SHP77 (cell line): ENCODE measurements around the gene ZNF750.

Experiments
- DNase-seq, 2 experiments: peaks; one replicate each; lab custom pipeline; 2025; lab: John Stamatoyannopoulos, UW

The ZNF750 gene

GRCh38 chr17:82835122-82835521 is 4.7 kb downstream of the ZNF750 start:
- DNase-seq = no peak

GRCh38 chr17:82832881-82833475 is 6.8 kb downstream of the ZNF750 start:
- no peak for DNase-seq

- DNase-seq = no peak
Measured at GRCh38 chr17:82832411-82832810, 7.4 kb downstream of the ZNF750 start.

GRCh38 chr17:82831818-82832200 is 8.0 kb downstream of the ZNF750 start:
- no peak for DNase-seq

GRCh38 chr17:82831041-82831817 is 8.6 kb downstream of the ZNF750 start:
- DNase-seq = no peak

- peak; percentile 95 to 98 for DNase-seq
Measured at GRCh38 chr17:82830249-82830661, 9.6 kb downstream of the ZNF750 start.

- DNase-seq = no peak
Measured at GRCh38 chr17:82828875-82829487, 10.8 kb downstream of the ZNF750 start.

GRCh38 chr17:82826956-82827355 is 12.9 kb downstream of the ZNF750 start:
- DNase-seq = no peak

- no peak for DNase-seq
Measured at GRCh38 chr17:82826211-82826610, 13.6 kb downstream of the ZNF750 start.

GRCh38 chr17:82825540-82826124 is 14.2 kb downstream of the ZNF750 start:
- DNase-seq = no peak

- DNase-seq = no peak
Measured at GRCh38 chr17:82823004-82823403, 16.8 kb downstream of the ZNF750 start.

GRCh38 chr17:82822281-82822680 is 17.5 kb downstream of the ZNF750 start:
- DNase-seq = no peak

GRCh38 chr17:82821554-82821953 is 18.3 kb downstream of the ZNF750 start:
- no peak for DNase-seq

GRCh38 chr17:82820278-82821251 is 19.3 kb downstream of the ZNF750 start:
- DNase-seq = no peak

- no peak for DNase-seq
Measured at GRCh38 chr17:82817947-82818346, 21.9 kb downstream of the ZNF750 start.

GRCh38 chr17:82816358-82816757 is 23.5 kb downstream of the ZNF750 start:
- DNase-seq = no peak

- DNase-seq = no peak
Measured at GRCh38 chr17:82815790-82816305, 24.0 kb downstream of the ZNF750 start.

GRCh38 chr17:82815354-82815753 is 24.5 kb downstream of the ZNF750 start:
- no peak for DNase-seq

- DNase-seq = no peak
Measured at GRCh38 chr17:82814834-82815233, 25.0 kb downstream of the ZNF750 start.

GRCh38 chr17:82813299-82814051 is 26.3 kb downstream of the ZNF750 start:
- DNase-seq = no peak

- no peak for DNase-seq
Measured at GRCh38 chr17:82812601-82813000, 27.2 kb downstream of the ZNF750 start.
